ENCODE measurements around the gene FFAR3.

FFAR3 gene

GRCh38 chr19:35331551-35332214 lies 26.6 kb upstream of the FFAR3 start:
- no peak for DNase-seq

GRCh38 chr19:35332817-35333216 lies 25.4 kb upstream of the FFAR3 start:
- no peak for DNase-seq

GRCh38 chr19:35334144-35334753 lies 24.0 kb upstream of the FFAR3 start:
- DNase-seq: no peak

GRCh38 chr19:35336166-35336955 lies 21.9 kb upstream of the FFAR3 start:
- no peak for DNase-seq

- no peak for DNase-seq
Observed at GRCh38 chr19:35337097-35337983, 20.9 kb upstream of the FFAR3 start.

- DNase-seq: no peak
Observed at GRCh38 chr19:35337984-35338296, 20.3 kb upstream of the FFAR3 start.

- no peak for DNase-seq
Observed at GRCh38 chr19:35340431-35340830, 17.8 kb upstream of the FFAR3 start.

GRCh38 chr19:35341006-35341405 lies 17.3 kb upstream of the FFAR3 start:
- DNase-seq: no peak

- no peak for DNase-seq
Observed at GRCh38 chr19:35341565-35342225, 16.6 kb upstream of the FFAR3 start.

GRCh38 chr19:35342430-35342829 lies 15.8 kb upstream of the FFAR3 start:
- DNase-seq: no peak

GRCh38 chr19:35344511-35345031 lies 13.7 kb upstream of the FFAR3 start:
- no peak for DNase-seq

GRCh38 chr19:35345671-35346111 lies 12.6 kb upstream of the FFAR3 start:
- no peak for DNase-seq

GRCh38 chr19:35346193-35347052 lies 11.8 kb upstream of the FFAR3 start:
- no peak for DNase-seq

GRCh38 chr19:35347171-35347929 lies 10.9 kb upstream of the FFAR3 start, which contains the start of gene FFAR1:
Gene FFAR1, plus strand, starts transcription at chr19:35347902. Its CDS starts 3,650 bp downstream, at chr19:35351552.
- DNase-seq: no peak

- DNase-seq: no peak
Observed at GRCh38 chr19:35347930-35348298, 10.3 kb upstream of the FFAR3 start.

- no peak for DNase-seq
Observed at GRCh38 chr19:35348911-35349611, 9.2 kb upstream of the FFAR3 start.

GRCh38 chr19:35349614-35350521 lies 8.4 kb upstream of the FFAR3 start:
- DNase-seq: no peak

- DNase-seq: no peak
Observed at GRCh38 chr19:35350591-35350990, 7.7 kb upstream of the FFAR3 start.

Data from NCI-H1417 treated with DMSO at 0.1 percent for 48 hours (cell line).